HepG2 (cell line): Measurements from ENCODE around the gene LRR1.

ENCODE experiments used
- CTCF ChIP-seq: sonication (generic); formaldehyde crosslinking; IDR thresholded peaks from 2 replicates; pipeline ENCODE4 v1.5.0; 2020; ENCODE audit warnings: mild to moderate bottlenecking, missing genetic modification reagents, moderate library complexity
- FLYWCH1 ChIP-seq: sonication (generic); formaldehyde crosslinking; IDR thresholded peaks from 2 replicates; pipeline ENCODE4 v1.8.1; 2023; ENCODE audit warnings: mild to moderate bottlenecking, missing genetic modification reagents
- HNRNPH1 ChIP-seq: fragments of 200-400 bp; formaldehyde crosslinking; optimal IDR thresholded peaks from 2 replicates; pipeline ENCODE3; 2017; ENCODE audit warnings: mild to moderate bottlenecking, low read depth, low read length
- KDM5A ChIP-seq: fragments of 200-600 bp; sonication (generic); IDR thresholded peaks from 2 replicates; pipeline ENCODE4 v1.7.0; 2018; ENCODE audit warnings: antibody characterized with exemption, mild to moderate bottlenecking, low read length, borderline replicate concordance
- MAFK ChIP-seq, 2 experiments: IDR thresholded peaks in 1 of 2; conservative IDR thresholded peaks in 1 of 2; 2 replicates each; pipeline ENCODE4 v1.6.1; 2011; ENCODE audit warnings: improper control_type of control experiment in 2 of 2, low read length in 2 of 2
- NFYC ChIP-seq: IDR thresholded peaks from 2 replicates; pipeline ENCODE4 v1.6.1; 2016; ENCODE audit warnings: missing genetic modification reagents, missing compliant biosample characterization
- NR1H2 ChIP-seq: sonication (generic); formaldehyde crosslinking; IDR thresholded peaks from 2 replicates; pipeline ENCODE4 v1.8.1; 2022; ENCODE audit warnings: low read depth, missing genetic modification reagents, borderline replicate concordance
- SMAD3 ChIP-seq: sonication (generic); formaldehyde crosslinking; IDR thresholded peaks from 2 replicates; pipeline ENCODE4 v1.4.0; 2020; ENCODE audit warnings: missing genetic modification reagents
- SMC3 ChIP-seq: IDR thresholded peaks from 2 replicates; pipeline ENCODE4 v1.6.1; 2011; ENCODE audit warnings: low read length, improper control_type of control experiment
- SNAI1 ChIP-seq: sonication (generic); formaldehyde crosslinking; IDR thresholded peaks from 2 replicates; pipeline ENCODE4 v1.5.0; 2020; ENCODE audit warnings: mild to moderate bottlenecking, missing genetic modification reagents, borderline replicate concordance
- STAG1 ChIP-seq: sonication (generic); formaldehyde crosslinking; IDR thresholded peaks from 2 replicates; pipeline ENCODE4 v1.4.0; 2020; ENCODE audit warnings: missing genetic modification reagents
- ZNF280B ChIP-seq: sonication (generic); formaldehyde crosslinking; IDR thresholded peaks from 2 replicates; pipeline ENCODE4 v1.5.0; 2020; ENCODE audit warnings: missing genetic modification reagents, mild to moderate bottlenecking, borderline replicate concordance
- ZNF841 ChIP-seq: sonication (generic); formaldehyde crosslinking; IDR thresholded peaks from 2 replicates; pipeline ENCODE4 v1.8.1; 2023; ENCODE audit warnings: missing genetic modification reagents, borderline replicate concordance
- TF ChIP-seq, protein P1 (sequence below): sonication (generic); formaldehyde crosslinking; IDR thresholded peaks from 2 replicates; pipeline ENCODE4 v1.9.0; 2021; ENCODE audit warnings: missing genetic modification reagents, borderline replicate concordance

DNA sequence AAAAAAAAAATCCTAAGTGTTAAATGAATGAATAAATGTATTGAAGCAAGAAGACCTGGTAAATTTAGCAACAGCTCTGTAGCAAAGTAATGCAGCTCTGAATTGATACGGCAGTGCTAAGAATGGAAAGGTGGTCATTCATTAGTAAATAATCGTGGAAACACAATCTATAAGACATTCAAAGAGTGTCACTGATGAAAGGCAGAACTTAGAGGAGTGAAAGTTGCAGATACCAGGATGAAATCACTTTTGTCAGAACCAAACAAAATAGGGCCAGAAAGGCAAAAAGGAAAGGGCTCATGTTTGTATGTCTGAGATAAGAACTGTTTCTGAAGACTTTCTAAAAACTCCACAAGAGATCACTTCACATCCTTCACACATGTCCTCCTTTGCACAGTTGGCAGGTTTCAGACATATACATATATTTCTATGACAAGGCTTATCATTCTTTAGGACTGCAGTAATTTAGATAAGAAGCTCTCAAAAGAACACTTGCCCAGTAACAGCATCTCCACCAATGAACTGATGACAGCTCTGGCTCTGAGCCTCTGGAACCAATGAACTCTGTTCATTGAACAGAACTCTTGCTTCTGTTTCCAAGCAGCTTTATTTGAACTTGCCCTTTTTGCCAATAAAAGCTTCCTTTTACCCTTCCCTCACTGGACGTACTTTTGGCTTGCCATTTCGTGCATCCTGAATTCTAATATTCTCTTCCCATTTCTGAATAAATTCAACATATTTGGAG lies 4.2 kb upstream of the LRR1 start:
- TF ChIP-seq CTCF: no peak
- no peak for TF ChIP-seq MAFK (conservative IDR thresholded peaks at IDR 0.05 in 1 of 2, IDR thresholded peaks at IDR 0.05 in 1 of 2; ENCODE audit: low read length in 2 of 2)
- no peak for TF ChIP-seq STAG1 (CRISPR knock-in tag)
- no peak for TF ChIP-seq FLYWCH1
- no peak for TF ChIP-seq NR1H2 (CRISPR knock-in tag)
- no peak for TF ChIP-seq KDM5A
- TF ChIP-seq ZNF841 (CRISPR knock-in tag): no peak
- TF ChIP-seq SNAI1: no peak
- no peak for TF ChIP-seq HNRNPH1
- TF ChIP-seq SMAD3 (CRISPR knock-in tag): no peak
- TF ChIP-seq NFYC: peak; percentile 63
- no peak for TF ChIP-seq ZNF280B (CRISPR knock-in tag)
- TF ChIP-seq SMC3: no peak
- TF ChIP-seq, protein P1, sequence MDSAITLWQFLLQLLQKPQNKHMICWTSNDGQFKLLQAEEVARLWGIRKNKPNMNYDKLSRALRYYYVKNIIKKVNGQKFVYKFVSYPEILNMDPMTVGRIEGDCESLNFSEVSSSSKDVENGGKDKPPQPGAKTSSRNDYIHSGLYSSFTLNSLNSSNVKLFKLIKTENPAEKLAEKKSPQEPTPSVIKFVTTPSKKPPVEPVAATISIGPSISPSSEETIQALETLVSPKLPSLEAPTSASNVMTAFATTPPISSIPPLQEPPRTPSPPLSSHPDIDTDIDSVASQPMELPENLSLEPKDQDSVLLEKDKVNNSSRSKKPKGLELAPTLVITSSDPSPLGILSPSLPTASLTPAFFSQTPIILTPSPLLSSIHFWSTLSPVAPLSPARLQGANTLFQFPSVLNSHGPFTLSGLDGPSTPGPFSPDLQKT (CRISPR knock-in tag): no peak
